OCI-LY3 (cell line): ENCODE data around the gene STX2.

Experiments used
- CTCF ChIP-seq: fragments of 200-600, 300-600 bp; sonication (generic); IDR thresholded peaks from 2 replicates; pipeline ENCODE4 v1.5.1; 2014; ENCODE audit warnings: antibody characterized with exemption, low read length, low read depth
- EZH2phosphoT487 ChIP-seq: fragments of 200-600 bp; shearing (Covaris generic); IDR thresholded peaks from 2 replicates; pipeline ENCODE4 v1.6.1; 2018; ENCODE audit warnings: antibody characterized with exemption, mixed run types, low read depth

- no peak for TF ChIP-seq CTCF
- no peak for TF ChIP-seq EZH2phosphoT487
Measured at GRCh38 chr12:130847112-130847511, 8.1 kb upstream of the STX2 start.
